HEK293T (cell line): ENCODE measurements around the gene MAN2A1.

Experiments
- FOXA1 ChIP-seq: fragments of 450-650 bp; IDR thresholded peaks from 2 replicates; pipeline ENCODE4 v1.6.1; 2016; ENCODE audit warnings: mild to moderate bottlenecking
- FOXK2 ChIP-seq: fragments of 450-650 bp; IDR thresholded peaks from 2 replicates; pipeline ENCODE4 v1.6.1; 2016; ENCODE audit warnings: mild to moderate bottlenecking
- HDGF ChIP-seq: fragments of 450-650 bp; IDR thresholded peaks from 2 replicates; pipeline ENCODE4 v1.6.1; 2017; ENCODE audit warnings: antibody characterized with exemption, borderline replicate concordance
- NFRKB ChIP-seq: fragments of 450-650 bp; IDR thresholded peaks from 2 replicates; pipeline ENCODE4 v1.6.1; 2016; ENCODE audit warnings: mild to moderate bottlenecking, moderate library complexity
- SP1 ChIP-seq: fragments of 450-650 bp; IDR thresholded peaks from 2 replicates; pipeline ENCODE4 v1.6.1; 2017
- SUZ12 ChIP-seq: fragments of 450-650 bp; IDR thresholded peaks from 2 replicates; pipeline ENCODE4 v1.6.1; 2016; ENCODE audit warnings: mild to moderate bottlenecking
- ZNF384 ChIP-seq: fragments of 450-650 bp; IDR thresholded peaks from 2 replicates; pipeline ENCODE4 v1.6.1; 2016
- TF ChIP-seq, protein P1 (sequence below): fragments of 450-650 bp; IDR thresholded peaks from 2 replicates; pipeline ENCODE4 v1.6.1; 2016

DNA sequence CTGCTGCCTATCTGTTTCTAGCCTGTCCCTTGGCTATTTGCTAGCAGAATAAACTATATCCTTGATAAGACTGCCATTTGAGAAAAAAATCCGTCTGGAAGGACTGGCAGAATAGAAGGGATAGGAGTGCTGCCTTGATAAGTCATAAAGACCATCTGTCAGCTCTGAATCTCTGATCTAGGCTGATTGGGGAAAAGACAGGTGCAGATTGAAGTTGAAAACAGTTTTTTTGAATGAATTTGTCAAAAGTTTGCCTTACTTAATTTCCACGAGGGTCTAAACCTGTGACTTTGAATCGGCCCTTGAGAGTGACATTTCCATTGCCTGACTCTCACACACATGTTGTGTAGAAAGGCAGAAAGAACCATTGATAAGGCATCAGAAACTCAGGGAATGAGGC, 218.6 kb downstream of the MAN2A1 start:
- TF ChIP-seq, protein P1, sequence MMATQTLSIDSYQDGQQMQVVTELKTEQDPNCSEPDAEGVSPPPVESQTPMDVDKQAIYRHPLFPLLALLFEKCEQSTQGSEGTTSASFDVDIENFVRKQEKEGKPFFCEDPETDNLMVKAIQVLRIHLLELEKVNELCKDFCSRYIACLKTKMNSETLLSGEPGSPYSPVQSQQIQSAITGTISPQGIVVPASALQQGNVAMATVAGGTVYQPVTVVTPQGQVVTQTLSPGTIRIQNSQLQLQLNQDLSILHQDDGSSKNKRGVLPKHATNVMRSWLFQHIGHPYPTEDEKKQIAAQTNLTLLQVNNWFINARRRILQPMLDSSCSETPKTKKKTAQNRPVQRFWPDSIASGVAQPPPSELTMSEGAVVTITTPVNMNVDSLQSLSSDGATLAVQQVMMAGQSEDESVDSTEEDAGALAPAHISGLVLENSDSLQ: no peak
- TF ChIP-seq HDGF (no peak), FOXA1 (no peak), SUZ12 (no peak), SP1 (no peak), ZNF384 (no peak), NFRKB (no peak), FOXK2 (no peak)
